Right lobe of liver (tissue), 6 donors: ENCODE results near the gene CBX8. TPM values are rescaled to one million over a fixed set of nuclear protein-coding genes. Genes with fewer than 3 reads are reported as not detected.
"Not testable (repeated sequence)": the region's sequence is repeated elsewhere in the genome, so short reads cannot be mapped to it uniquely, and the experiment has no call there.

Experiments
- ATAC-seq, 4 donors: fragments of 200-7000 bp; cut with Tn5 transposase; one replicate each; pipeline ENCODE4 v1.9.1; 2020; ENCODE audit warnings: mild to moderate bottlenecking in 4 of 4, moderate library complexity in 4 of 4
- DNase-seq, 3 donors: peaks; one replicate each; pipeline ENCODE4 v3.0.0-alpha.2; 2020
- H3K27ac ChIP-seq, 3 donors: fragments of 200-600 bp; one replicate each; pipeline ENCODE4 v1.8.0; 2022
- H3K27me3 ChIP-seq, 2 donors: fragments of 200-600 bp; one replicate each; pipeline ENCODE4 v1.8.0; 2022
- H3K36me3 ChIP-seq, 4 donors: fragments of 200-600 bp; sonication (generic) in 1 of 4; one replicate each; pipeline versions ENCODE4 v1.5.1 to v1.8.0; 2017 to 2022; ENCODE audit warnings: control low read depth in 1 of 4
- H3K4me1 ChIP-seq, 4 donors: fragments of 200-600 bp; sonication (generic) in 1 of 4; one replicate each; pipeline versions ENCODE4 v1.5.1 to v1.8.0; 2017 to 2022; ENCODE audit warnings: control low read depth in 1 of 4
- H3K4me3 ChIP-seq, 3 donors: fragments of 200-600 bp; one replicate each; pipeline ENCODE4 v1.8.0; 2022
- H3K9me3 ChIP-seq, 4 donors: fragments of 200-600 bp; sonication (generic) in 1 of 4; one replicate each; pipeline versions ENCODE4 v1.5.1 to v1.8.0; 2017 to 2022; ENCODE audit warnings: control low read depth in 1 of 4
- CTCF ChIP-seq, 4 donors: fragments of 200-600 bp in 3 of 4; fragments of 450-650 bp in 1 of 4; IDR thresholded peaks; one replicate each; pipeline versions ENCODE4 v1.5.1 to v1.8.0; 2016 to 2022; ENCODE audit warnings: antibody characterized with exemption in 4 of 4, mild to moderate bottlenecking in 2 of 4
- POLR2A ChIP-seq: fragments of 450-650 bp; IDR thresholded peaks from one replicate; pipeline ENCODE4 v1.6.1; 2017; ENCODE audit warnings: antibody characterized with exemption, mild to moderate bottlenecking
- WGBS: methylation state at CpG from one replicate; pipeline ENCODE4 v1.1.6; 2018; ENCODE audit warnings: low coverage, low lambda C conversion rate; ENCODE audit not compliant: insufficient coverage; ENCODE audit errors: missing lambda C conversion rate; 5-methylcytosine and 5-hydroxymethylcytosine counted together
- intact Hi-C, 2 donors: fragments of 100-400 bp; cut with DNase I; formaldehyde crosslinking; loops; one replicate each; pipeline versions ENCODE4 v1.11.2 to v1.14.1; 2022
- total RNA-seq, 6 experiments: library from RNA; depleted of rRNA in 2 of 6; stranded (reverse); fragments of >200 nt in 2 of 6; fragmentation: NEBNext Ultra II Directional in 3 of 6; extraction: Animal tissue kit (Norgen Biotek cat#: 25700) in 3 of 6; gene quantifications; one replicate each; pipeline versions ENCODE4 v1.1.0 to v1.2.4, GENCODE V29; 2016 to 2023
- donor health status: DM: no; HTN: yes; CAD: no.
- donor health status: DM: no; HTN: no; CAD: no.
- donor health status: DM: no; HTN: no; CAD: no.
- donor health status: DM: no; HTN: yes; CAD: no.
- donor health status: DM: no; HTN: yes; CAD: no.

The CBX8 gene
- total RNA-seq, 6 experiments from 2014 or later = 1.2 to 4.7 (median 2.0) TPM

GRCh38 chr17:79758271-79758670, 38.6 kb downstream of the CBX8 start:
- ATAC-seq (no peak), DNase-seq (no peak)
- intact Hi-C loops = no loop called here
- H3K4me1 ChIP-seq = no peaks in the 10 kb centered on the region
- 84% methylated on average over 6 of the region's 6 CpGs for WGBS
- TF ChIP-seq POLR2A (no peak), CTCF (IDR thresholded peaks at IDR 0.05) (no peak)
- H3K4me3 ChIP-seq = no peak overlapping the region
- no peaks in the 10 kb centered on the region for H3K9me3 ChIP-seq
- no peaks in the 10 kb centered on the region for H3K27me3 ChIP-seq
- no peaks in the 10 kb centered on the region for H3K36me3 ChIP-seq
- no peak overlapping the region for H3K27ac ChIP-seq

DNA sequence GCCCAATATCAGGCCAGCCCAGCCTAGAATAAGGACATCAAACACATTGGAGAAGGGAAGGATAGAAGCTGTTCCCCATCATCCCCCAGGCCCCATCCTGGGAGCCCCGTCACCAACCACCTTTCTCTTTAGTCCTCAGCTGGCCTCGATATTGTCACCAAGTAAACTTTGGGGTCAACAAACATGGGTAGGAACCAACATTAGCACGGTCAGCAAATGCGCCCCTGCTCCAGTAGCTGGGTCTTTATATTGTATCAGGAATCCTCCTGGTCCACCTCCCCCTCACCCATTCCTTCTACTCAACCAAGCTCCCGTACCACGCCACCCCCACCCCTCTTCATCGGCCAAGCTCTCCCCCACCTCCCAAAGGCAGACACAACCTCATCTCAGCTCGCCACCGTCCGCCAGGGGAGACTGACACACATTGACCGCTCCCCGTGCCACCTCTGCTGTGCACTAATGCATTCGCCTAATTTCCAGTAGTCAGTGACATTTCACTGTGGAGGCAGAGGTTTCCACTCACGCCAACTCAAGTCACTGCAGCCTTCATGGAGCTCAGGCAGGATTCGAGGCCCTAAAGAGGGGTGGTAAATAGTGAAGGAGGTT, 39.6 kb downstream of the CBX8 start:
- ATAC-seq (no peak), DNase-seq (peak in 1 of 3 donors; percentile 50)
- no peaks in the 10 kb centered on the region for H3K27me3 ChIP-seq
- H3K27ac ChIP-seq = no peak overlapping the region
- H3K36me3 ChIP-seq = no peaks in the 10 kb centered on the region
- intact Hi-C loops = no loop called here
- H3K4me1 ChIP-seq = no peaks in the 10 kb centered on the region
- no peak overlapping the region for H3K4me3 ChIP-seq
- TF ChIP-seq CTCF (IDR thresholded peaks at IDR 0.05) (no peak), POLR2A (no peak)
- WGBS = 86% methylated on average over 11 of the region's 15 CpGs
- no peaks in the 10 kb centered on the region for H3K9me3 ChIP-seq

DNA sequence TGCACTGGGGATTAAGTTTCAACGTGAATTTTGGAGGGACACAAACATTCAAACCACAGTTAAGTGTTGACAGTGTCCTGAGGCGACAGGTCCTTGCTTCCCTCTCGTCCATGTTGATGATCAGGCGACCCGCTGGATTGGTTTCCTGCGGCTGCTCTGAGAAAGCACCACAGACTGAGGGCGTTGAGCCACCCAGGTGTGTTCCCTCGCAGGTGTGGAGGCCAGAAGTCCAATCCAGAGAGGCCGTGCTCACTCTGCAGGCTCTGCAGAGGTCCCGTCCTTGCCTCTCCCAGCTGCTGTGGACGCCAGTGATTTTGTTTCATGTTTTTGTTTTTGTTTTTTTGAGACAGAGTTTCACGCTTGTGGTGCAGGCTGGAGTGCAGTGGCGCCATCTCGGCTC, 41.3 kb downstream of the CBX8 start:
- Histone ChIP-seq H3K36me3 (no peaks in the 10 kb centered on the region), H3K4me1 (no peaks in the 10 kb centered on the region), H3K27me3 (peaks cover 0 to 11% of the 10 kb centered on the region in 2 donors), H3K4me3 (no peak overlapping the region), H3K27ac (no peak overlapping the region), H3K9me3 (no peaks in the 10 kb centered on the region)
- intact Hi-C loops = no loop called here
- DNase-seq = peak in 1 of 3 donors; percentile 22
- WGBS = 57% methylated on average over 6 of the region's 14 CpGs
- ATAC-seq = no peak
- TF ChIP-seq CTCF (IDR thresholded peaks at IDR 0.05) = no peak
- no peak for TF ChIP-seq POLR2A

DNA sequence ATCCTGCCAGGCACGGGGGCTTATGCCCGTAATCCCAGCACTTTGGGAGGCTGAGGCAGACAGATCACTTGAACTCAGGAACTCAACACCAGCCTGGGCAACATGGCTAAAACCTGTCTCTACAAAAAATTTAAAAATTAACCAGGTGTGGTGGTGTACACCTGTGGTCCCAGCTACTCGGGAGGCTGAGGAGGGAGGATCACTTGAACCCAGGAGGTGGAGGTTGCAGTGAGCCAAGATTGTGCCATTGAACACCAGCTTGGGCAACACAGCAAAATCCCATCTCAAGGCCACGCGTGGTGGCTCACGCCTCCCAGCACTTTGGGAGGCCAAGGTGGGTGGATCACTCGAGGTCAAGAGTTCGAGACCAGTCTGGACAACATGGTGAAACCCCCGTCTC, 42.0 kb downstream of the CBX8 start:
- H3K4me3 ChIP-seq, H3K36me3 ChIP-seq, H3K9me3 ChIP-seq, intact Hi-C loops, H3K4me1 ChIP-seq, H3K27ac ChIP-seq, ATAC-seq: not testable (repeated sequence)
- peak in 1 of 3 donors; percentile 24 for DNase-seq
- 91% methylated on average over 6 of the region's 9 CpGs for WGBS
- H3K27me3 ChIP-seq = peaks cover 0 to 12% of the 10 kb centered on the region in 2 donors

GRCh38 chr17:79754370-79754769, 42.5 kb downstream of the CBX8 start:
- TF ChIP-seq CTCF (IDR thresholded peaks at IDR 0.05) (no peak), POLR2A (no peak)
- Histone ChIP-seq H3K4me3 (no peak overlapping the region), H3K27ac (no peak overlapping the region), H3K4me1 (no peaks in the 10 kb centered on the region), H3K27me3 (peaks cover 0 to 13% of the 10 kb centered on the region in 2 donors), H3K36me3 (no peaks in the 10 kb centered on the region), H3K9me3 (no peaks in the 10 kb centered on the region)
- ATAC-seq = no peak
- intact Hi-C loops = no loop called here
- DNase-seq = peak in 1 of 3 donors; percentile 7
- 64% methylated on average over 11 of the region's 12 CpGs for WGBS
